HCT116 (cell line): Measurements from ENCODE around the gene TAF1C. TPM values are rescaled to one million over a fixed set of nuclear protein-coding genes. Genes with fewer than 3 reads are reported as not detected.

Source experiments
- ATAC-seq: fragments of 200-7000 bp; cut with Tn5 transposase; 2 replicates; pipeline ENCODE4 v1.9.1; 2020; ENCODE audit warnings: mild to moderate bottlenecking, moderate library complexity
- BruUV-seq: library from RNA; stranded (reverse); fragments of 400-500 nt; replicated peaks from 2 replicates; lab custom pipeline; 2021; lab: Mats Ljungman, UMichigan
- CTCF ChIA-PET: fragments of 300-600 bp; sonication (Branson Sonifier 250); formaldehyde crosslinking; loops from one replicate; lab custom pipeline; 2021; ENCODE audit warnings: antibody characterized with exemption; lab: Charles Lee
- POLR2A ChIA-PET: fragments of 300-600, 350-600 bp; sonication (Branson Sonifier 250); formaldehyde crosslinking; loops from one replicate; lab custom pipeline; 2021; ENCODE audit warnings: antibody characterized with exemption; lab: Charles Lee
- RAD21 ChIA-PET, 2 experiments: fragments of 300-600 bp; sonication (Branson Sonifier 250); formaldehyde crosslinking; loops; one replicate each; lab custom pipeline; 2023; ENCODE audit warnings: low total read pairs in 2 of 2; ENCODE audit not compliant: uncharacterized antibody in 2 of 2, unreplicated experiment in 2 of 2, low non-redundant PET in 1 of 2; lab: Charles Lee
- DNase-seq: peaks from one replicate; pipeline ENCODE4 v3.0.0-alpha.2; 2010; ENCODE audit warnings: low read depth, low spot score
- H2AFZ ChIP-seq: fragments of 200-600 bp; shearing (Covaris generic), sonication (generic); 2 replicates; pipeline ENCODE4 v1.6.1; 2017; ENCODE audit warnings: low read depth, mixed run types, mixed read lengths, antibody characterized with exemption, low read length; ENCODE audit not compliant: poor library complexity, severe bottlenecking
- H3K27ac ChIP-seq: 2 replicates; pipeline ENCODE4 v1.5.1; 2012; ENCODE audit warnings: low read depth, low read length
- H3K27me3 ChIP-seq: fragments of 200-600 bp; sonication (generic); 2 replicates; pipeline ENCODE4 v1.6.1; 2016; ENCODE audit warnings: mixed run types, low read length, mixed read lengths; ENCODE audit not compliant: insufficient read depth
- H3K36me3 ChIP-seq, 2 experiments: fragments of 200-500 bp in 1 of 2; fragments of 200-600 bp in 1 of 2; sonication (Bioruptor generic) in 1 of 2; sonication (generic) in 1 of 2; 2 replicates each; pipeline versions ENCODE4 v1.5.1 to v1.6.1; 2014 to 2016; ENCODE audit warnings: low read length in 2 of 2, inconsistent platforms in 1 of 2, mixed read lengths in 1 of 2, mixed run types in 1 of 2; ENCODE audit not compliant: insufficient read depth in 2 of 2, control insufficient read depth in 1 of 2
- H3K4me1 ChIP-seq, 2 experiments: fragments of 200-600 bp in 1 of 2; sonication (generic) in 1 of 2; 2 replicates each; pipeline versions ENCODE4 v1.5.1 to v1.6.1; 2012 to 2017; ENCODE audit warnings: low read length in 2 of 2, inconsistent platforms in 1 of 2, mild to moderate bottlenecking in 1 of 2, mixed read lengths in 1 of 2, mixed run types in 1 of 2, moderate library complexity in 1 of 2; ENCODE audit not compliant: insufficient read depth in 2 of 2, control insufficient read depth in 1 of 2
- H3K4me2 ChIP-seq: fragments of 200-600 bp; sonication (generic); 2 replicates; pipeline ENCODE4 v1.6.1; 2017; ENCODE audit warnings: mixed run types, low read length, mixed read lengths
- H3K4me3 ChIP-seq, 2 experiments: fragments of 200-600 bp in 1 of 2; sonication (generic) in 1 of 2; replicated peaks in 1 of 2; 2 replicates each; pipeline ENCODE4 v1.5.1; 2011 to 2016; ENCODE audit warnings: low read length in 2 of 2, control low read depth in 1 of 2, low read depth in 1 of 2, mild to moderate bottlenecking in 1 of 2, mixed read lengths in 1 of 2, mixed run types in 1 of 2
- H3K79me2 ChIP-seq: fragments of 200-600 bp; sonication (generic); 2 replicates; pipeline ENCODE4 v1.6.1; 2017; ENCODE audit warnings: mild to moderate bottlenecking, mixed run types, low read length, moderate library complexity, mixed read lengths; ENCODE audit not compliant: insufficient read depth
- H3K9ac ChIP-seq: fragments of 200-600 bp; sonication (generic); 2 replicates; pipeline ENCODE4 v1.6.1; 2016; ENCODE audit warnings: low read length, mixed read lengths
- H3K9me2 ChIP-seq: fragments of 200-600 bp; sonication (generic), shearing (Covaris generic); 2 replicates; pipeline ENCODE4 v1.6.1; 2017; ENCODE audit warnings: mixed run types, mild to moderate bottlenecking, moderate library complexity; ENCODE audit not compliant: insufficient read depth
- H3K9me3 ChIP-seq, 2 experiments: fragments of 200-500 bp in 1 of 2; fragments of 200-600 bp in 1 of 2; sonication (Bioruptor generic) in 1 of 2; sonication (generic) in 1 of 2; 2 replicates each; pipeline ENCODE4 v1.6.1; 2014 to 2017; ENCODE audit warnings: low read length in 2 of 2, mixed read lengths in 2 of 2, inconsistent platforms in 1 of 2, low read depth in 1 of 2, mild to moderate bottlenecking in 1 of 2, mixed run types in 1 of 2, moderate library complexity in 1 of 2; ENCODE audit not compliant: control insufficient read depth in 1 of 2, insufficient read depth in 1 of 2
- H4K20me1 ChIP-seq: fragments of 200-600 bp; sonication (generic), shearing (Covaris generic); 2 replicates; pipeline ENCODE4 v1.6.1; 2017; ENCODE audit warnings: mixed run types, mild to moderate bottlenecking, moderate library complexity; ENCODE audit not compliant: insufficient read depth
- CEBPB ChIP-seq: IDR thresholded peaks from 2 replicates; pipeline ENCODE4 v1.6.1; 2012; ENCODE audit warnings: low read depth
- CTCF ChIP-seq, 3 experiments: fragments of 200-600 bp in 1 of 3; sonication (generic) in 1 of 3; IDR thresholded peaks in 2 of 3; conservative IDR thresholded peaks in 1 of 3; 2 replicates each; pipeline ENCODE4 v1.5.1; 2012 to 2017; ENCODE audit warnings: low read depth in 2 of 3, low read length in 2 of 3, antibody characterized with exemption in 1 of 3, borderline replicate concordance in 1 of 3, control low read depth in 1 of 3, mild to moderate bottlenecking in 1 of 3, mixed read lengths in 1 of 3, mixed run types in 1 of 3, moderate library complexity in 1 of 3; ENCODE audit not compliant: insufficient read depth in 1 of 3
- EGR1 ChIP-seq: IDR thresholded peaks from 2 replicates; pipeline ENCODE4 v1.6.1; 2012; ENCODE audit warnings: low read depth
- EZH2 ChIP-seq: fragments of 200-600 bp; sonication (generic); IDR thresholded peaks from 2 replicates; pipeline ENCODE4 v1.6.1; 2017; ENCODE audit warnings: antibody characterized with exemption, mixed run types
- JUND ChIP-seq: IDR thresholded peaks from 2 replicates; pipeline ENCODE4 v1.6.1; 2012
- RAD21 ChIP-seq: IDR thresholded peaks from 2 replicates; pipeline ENCODE4 v1.6.1; 2012; ENCODE audit warnings: low read depth, mild to moderate bottlenecking
- SP1 ChIP-seq: IDR thresholded peaks from 2 replicates; pipeline ENCODE4 v1.6.1; 2012; ENCODE audit warnings: low read depth
- SRF ChIP-seq: IDR thresholded peaks from 2 replicates; pipeline ENCODE4 v1.6.1; 2012; ENCODE audit warnings: low read depth
- ZNF274 ChIP-seq: fragments of 200-500 bp; sonication (Bioruptor generic); IDR thresholded peaks from 2 replicates; pipeline ENCODE4 v1.6.1; 2014; ENCODE audit warnings: mild to moderate bottlenecking, low read depth, low read length, inconsistent platforms
- intact Hi-C: fragments of 100-400 bp; cut with micrococcal nuclease; formaldehyde crosslinking; loops from 2 replicates; pipeline ENCODE4 v1.10.0; 2022
- total RNA-seq: library from RNA; stranded (reverse); gene quantifications from one replicate; pipeline ENCODE4 v1.2.1, GENCODE V29; 2021; ENCODE audit not compliant: unreplicated experiment

The TAF1C gene
- total RNA-seq, 1 experiment from 2014 or later = 76.3 TPM

- intact Hi-C loops = no loop called here
- ChIA-PET RAD21 (no interaction called here), POLR2A (interaction anchor here (0.5 kb wide), 1 partner anchor 46 kb away, joined by 3 read pairs; no protein-coding TSS in a partner anchor), CTCF (interaction anchor here (1.2 kb wide), 1 partner anchor 109 kb away, joined by 3 read pairs; no protein-coding TSS in a partner anchor)
- H3K9me3 ChIP-seq = no peaks in the 10 kb centered on the region
- ATAC-seq (peak; percentile 36; the same call in 1 of the 2 replicates), DNase-seq (no peak)
- no peak overlapping the region for H3K4me2 ChIP-seq
- no peaks in the 10 kb centered on the region for H3K27me3 ChIP-seq
- no peaks in the 10 kb centered on the region for H3K9me2 ChIP-seq
- no peaks in the 10 kb centered on the region for H3K79me2 ChIP-seq
- H3K4me3 ChIP-seq = no peak overlapping the region
- H3K36me3 ChIP-seq = no peaks in the 10 kb centered on the region
- no peaks in the 10 kb centered on the region for H4K20me1 ChIP-seq
- H3K9ac ChIP-seq = no peak overlapping the region
- no TSS peak for BruUV-seq
- H2AFZ ChIP-seq = no peak overlapping the region
- peaks cover 0 to 7% of the 10 kb centered on the region in 2 experiments; a peak in 1 of 4 replicates for H3K4me1 ChIP-seq
- no peak for TF ChIP-seq EZH2
- H3K27ac ChIP-seq = no peak overlapping the region
Observed at GRCh38 chr16:84198401-84198800, 11.5 kb upstream of the TAF1C start.

GRCh38 chr16:84197466-84198128 is 10.7 kb upstream of the TAF1C start:
- Histone ChIP-seq H3K36me3 (no peaks in the 10 kb centered on the region), H3K9me2 (no peaks in the 10 kb centered on the region), H3K27ac (no peak overlapping the region), H2AFZ (no peak overlapping the region), H3K9me3 (no peaks in the 10 kb centered on the region), H3K4me2 (no peak overlapping the region), H3K79me2 (no peaks in the 10 kb centered on the region), H3K9ac (no peak overlapping the region), H3K4me1 (peaks cover 0 to 7% of the 10 kb centered on the region in 2 experiments; a peak in 1 of 4 replicates), H3K27me3 (no peaks in the 10 kb centered on the region), H4K20me1 (no peaks in the 10 kb centered on the region), H3K4me3 (no peak overlapping the region)
- DNase-seq = no peak
- CTCF ChIA-PET = no interaction called here
- RAD21 ChIA-PET = no interaction called here
- ATAC-seq = no peak
- TF ChIP-seq SRF (no peak), SP1 (no peak), JUND (no peak), ZNF274 (no peak), CEBPB (no peak), RAD21 (no peak), CTCF (IDR thresholded peaks at IDR 0.05 in 2 of 3, conservative IDR thresholded peaks at IDR 0.05 in 1 of 3; ENCODE audit: borderline replicate concordance in 1 of 3, insufficient read depth in 1 of 3, low read depth in 2 of 3, low read length in 2 of 3) (no peak), EGR1 (no peak)
- POLR2A ChIA-PET = no interaction called here
- intact Hi-C loops = no loop called here
- no TSS peak for BruUV-seq
